Stimulated activated naive CD8-positive, alpha-beta T cell treated with anti-CD3 and anti-CD28 coated beads, Interleukin-15, amount 100 ng/mL, for 72 hours (primary cell): Measurements from ENCODE around the gene VSTM2L.
A peak's percentile ranks its signal among the peaks of the same experiment; 100 is the strongest.

ENCODE experiments used
- ATAC-seq: fragments of 150-1000 bp; cut with Tn5 transposase; 2 replicates; pipeline ENCODE4 v1.10.0; 2021; ENCODE audit warnings: mild to moderate bottlenecking, moderate library complexity
- DNase-seq, 2 donors: peaks; one replicate each; pipeline ENCODE4 v3.0.0; 2021 to 2022
- H3K27ac Mint-ChIP-seq, 2 donors: one replicate each; pipeline ENCODE4 v1.8.0; 2022; ENCODE audit warnings: mild to moderate bottlenecking in 2 of 2, mixed read lengths in 2 of 2, moderate library complexity in 2 of 2
- H3K27me3 Mint-ChIP-seq: one replicate; pipeline ENCODE4 v1.8.0; 2022; ENCODE audit warnings: mixed read lengths
- H3K4me1 Mint-ChIP-seq: one replicate; pipeline ENCODE4 v1.8.0; 2022; ENCODE audit warnings: mild to moderate bottlenecking, mixed read lengths
- H3K4me3 Mint-ChIP-seq, 2 donors: one replicate each; pipeline ENCODE4 v1.8.0; 2022; ENCODE audit warnings: mild to moderate bottlenecking in 2 of 2, mixed read lengths in 2 of 2, moderate library complexity in 1 of 2
- H3K9me3 Mint-ChIP-seq, 2 donors: one replicate each; pipeline ENCODE4 v1.8.0; 2022; ENCODE audit warnings: mixed read lengths in 2 of 2

Gene VSTM2L

GRCh38 chr20:37933786-37934633 is 31.1 kb downstream of the VSTM2L start:
- DNase-seq, result no peak
- peaks cover 31% of the 10 kb centered on the region for H3K27me3 Mint-ChIP-seq
- H3K27ac Mint-ChIP-seq, result no peak overlapping the region
- no peak overlapping the region for H3K4me3 Mint-ChIP-seq
- no peak for ATAC-seq
- no peaks in the 10 kb centered on the region for H3K4me1 Mint-ChIP-seq
- no peaks in the 10 kb centered on the region for H3K9me3 Mint-ChIP-seq

DNA sequence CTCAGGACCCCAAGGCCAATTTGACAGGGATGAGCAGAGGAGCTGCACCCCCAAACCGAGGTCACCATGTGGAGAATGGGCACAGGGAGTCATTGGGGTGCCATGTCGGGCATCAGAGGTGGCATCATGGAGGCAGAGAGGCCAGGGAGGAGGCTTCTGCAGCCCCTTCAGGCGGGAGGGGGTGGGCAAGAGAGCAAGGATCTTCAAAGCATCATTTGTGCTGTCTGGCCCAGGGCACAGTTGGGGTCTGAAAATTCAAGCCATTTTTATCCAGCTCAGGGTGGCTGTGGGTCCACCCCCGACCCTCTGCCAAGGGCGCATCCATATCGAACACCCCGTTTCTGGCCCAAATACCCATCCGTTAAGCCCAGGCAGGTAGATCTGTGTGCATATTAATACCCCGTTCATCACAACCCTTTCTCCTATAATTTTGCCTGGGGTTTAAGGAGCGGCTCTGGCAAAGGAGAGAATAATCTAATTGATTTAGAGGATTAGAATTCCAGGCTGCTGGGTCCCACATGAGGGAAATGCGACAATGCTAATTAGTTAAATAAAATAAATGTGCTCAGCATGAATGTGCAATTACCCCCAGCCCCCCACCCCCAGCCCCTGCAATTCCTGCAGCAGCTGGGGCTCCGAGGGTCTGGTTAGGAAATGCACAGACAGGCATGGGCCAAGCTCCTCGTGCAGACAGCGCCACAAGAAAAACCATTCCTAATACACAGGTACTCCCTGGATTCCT is 31.9 kb downstream of the VSTM2L start:
- Mint-ChIP-seq H3K4me1 (no peaks in the 10 kb centered on the region), H3K4me3 (no peak overlapping the region), H3K27ac (no peak overlapping the region), H3K27me3 (peaks cover 23% of the 10 kb centered on the region), H3K9me3 (no peaks in the 10 kb centered on the region)
- DNase-seq (no peak), ATAC-seq (no peak)

DNA sequence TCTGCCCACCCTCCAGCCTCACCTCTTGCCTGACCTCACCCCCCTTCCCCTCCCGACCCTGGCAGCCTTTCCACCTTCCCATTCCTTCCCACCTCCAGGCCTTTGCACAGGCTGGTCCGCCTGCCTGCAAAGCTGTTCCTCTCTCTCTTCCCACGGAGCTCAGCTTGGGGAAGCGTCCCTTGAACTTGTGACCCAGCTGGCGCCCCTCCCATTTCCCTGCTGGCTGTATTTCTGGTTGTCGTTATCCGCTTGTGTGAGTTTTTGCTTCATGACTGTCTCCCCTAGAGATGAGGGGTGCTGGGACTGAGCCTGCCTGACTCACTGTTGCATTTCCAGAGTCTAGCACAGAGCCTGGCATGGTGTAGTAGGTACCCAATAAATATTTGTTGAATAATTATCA is 32.5 kb downstream of the VSTM2L start:
- no peak for ATAC-seq
- Mint-ChIP-seq H3K4me3 (no peak overlapping the region), H3K4me1 (no peaks in the 10 kb centered on the region), H3K27ac (peak overlapping the region in 1 of 2 donors; percentile 82), H3K27me3 (peaks cover 19% of the 10 kb centered on the region), H3K9me3 (no peaks in the 10 kb centered on the region)
- DNase-seq, result no peak

DNA sequence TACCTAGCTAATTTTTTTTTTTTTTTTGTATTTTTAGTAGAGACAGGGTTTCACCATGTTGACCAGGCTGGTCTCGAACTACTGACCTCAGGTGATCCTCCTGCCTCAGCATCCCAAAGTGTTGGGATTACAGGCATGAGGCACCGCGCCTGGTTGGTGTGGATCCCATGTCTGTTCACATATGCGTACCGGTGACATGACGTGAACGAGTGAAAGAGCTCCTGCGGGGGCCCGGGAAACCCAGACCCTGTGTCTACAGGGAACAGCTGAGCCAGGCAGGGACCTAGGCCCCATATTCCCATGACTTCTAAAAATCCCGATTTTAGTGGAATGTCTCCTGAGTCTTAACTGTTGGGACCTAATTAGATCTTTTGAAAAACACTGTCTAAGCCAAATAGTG is 33.1 kb downstream of the VSTM2L start:
- H3K4me3 Mint-ChIP-seq, result no peak overlapping the region
- no peak overlapping the region for H3K27ac Mint-ChIP-seq
- ATAC-seq (no peak), DNase-seq (no peak)
- no peaks in the 10 kb centered on the region for H3K9me3 Mint-ChIP-seq
- no peaks in the 10 kb centered on the region for H3K4me1 Mint-ChIP-seq
- H3K27me3 Mint-ChIP-seq, result peaks cover 14% of the 10 kb centered on the region

DNA sequence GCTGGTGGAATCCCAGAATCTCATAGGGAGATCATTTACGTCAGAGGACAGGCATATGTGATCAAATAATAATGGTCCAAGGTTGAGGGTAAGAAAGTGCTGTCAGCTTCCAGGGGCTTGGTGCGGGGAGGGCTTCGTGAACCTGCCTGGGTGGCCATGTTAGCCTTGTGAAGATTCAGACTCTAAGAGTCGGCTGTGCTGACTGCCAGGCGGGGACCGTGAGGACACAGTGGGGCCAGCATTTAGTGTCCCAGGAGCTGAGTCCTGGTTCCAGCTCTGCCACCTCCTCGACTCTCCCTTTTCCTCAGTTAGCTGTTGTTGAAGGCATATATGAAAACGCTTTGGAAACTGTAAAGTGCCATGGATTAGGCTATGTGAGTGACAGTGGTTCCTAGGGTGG is 33.5 kb downstream of the VSTM2L start:
- no peak overlapping the region for H3K4me3 Mint-ChIP-seq
- peaks cover 13% of the 10 kb centered on the region for H3K27me3 Mint-ChIP-seq
- no peaks in the 10 kb centered on the region for H3K4me1 Mint-ChIP-seq
- H3K9me3 Mint-ChIP-seq, result no peaks in the 10 kb centered on the region
- no peak for DNase-seq
- ATAC-seq, result no peak
- H3K27ac Mint-ChIP-seq, result no peak overlapping the region

DNA sequence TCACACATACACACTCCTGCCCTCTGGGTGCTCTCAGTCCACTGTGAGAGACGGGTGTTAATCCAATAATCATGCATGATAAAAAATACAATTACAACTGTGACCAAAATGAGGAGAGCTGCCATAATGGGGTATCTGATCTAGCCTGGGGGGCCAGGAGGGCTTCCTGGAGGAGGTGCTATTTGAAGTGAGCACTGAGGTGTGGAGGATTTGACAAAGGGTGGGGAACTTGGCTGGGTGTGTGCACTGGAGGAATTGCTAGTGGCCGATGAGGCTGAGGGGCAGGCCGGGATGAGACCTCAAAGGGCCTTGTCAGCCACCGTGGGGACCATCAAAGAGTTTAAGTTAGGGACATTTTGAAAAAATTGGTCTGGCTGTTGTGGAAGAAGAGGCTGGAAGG is 34.8 kb downstream of the VSTM2L start:
- H3K9me3 Mint-ChIP-seq, result no peaks in the 10 kb centered on the region
- no peak overlapping the region for H3K4me3 Mint-ChIP-seq
- ATAC-seq (no peak), DNase-seq (no peak)
- peak overlapping the region; percentile 20 to 30 for H3K27ac Mint-ChIP-seq
- H3K27me3 Mint-ChIP-seq, result peaks cover 8% of the 10 kb centered on the region
- no peaks in the 10 kb centered on the region for H3K4me1 Mint-ChIP-seq

DNA sequence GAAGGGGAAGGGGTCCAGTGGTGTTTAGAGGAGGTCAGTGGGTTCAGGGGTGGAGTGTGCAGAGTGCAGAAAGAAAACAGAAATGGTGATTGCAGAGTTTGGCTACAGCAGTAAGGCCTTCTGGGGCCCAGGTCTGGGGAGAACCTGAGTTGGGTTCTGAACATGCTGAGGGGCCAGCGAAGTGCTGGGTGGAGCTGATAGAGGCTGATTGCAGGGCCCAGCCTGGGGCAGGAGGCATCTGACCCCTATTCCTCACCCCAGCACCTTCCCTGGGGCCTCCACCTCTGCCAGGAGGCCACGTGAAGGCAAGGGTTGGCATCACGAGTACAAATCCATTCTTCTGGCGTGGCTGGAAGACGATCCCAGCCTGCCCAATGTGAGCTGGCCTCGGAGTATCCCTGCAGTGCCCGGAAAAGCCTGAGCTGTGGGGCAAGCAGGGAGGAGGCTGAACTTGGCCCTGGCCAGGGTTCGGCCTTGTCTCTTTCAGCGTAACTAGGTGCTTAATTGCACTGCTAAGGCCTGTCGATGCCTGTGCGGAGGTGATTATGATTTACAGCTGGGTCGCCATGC is 35.3 kb downstream of the VSTM2L start:
- ATAC-seq (no peak), DNase-seq (no peak)
- Mint-ChIP-seq H3K9me3 (no peaks in the 10 kb centered on the region), H3K4me3 (no peak overlapping the region), H3K27ac (peak overlapping the region in 1 of 2 donors; percentile 75), H3K27me3 (peaks cover 8% of the 10 kb centered on the region), H3K4me1 (no peaks in the 10 kb centered on the region)

DNA sequence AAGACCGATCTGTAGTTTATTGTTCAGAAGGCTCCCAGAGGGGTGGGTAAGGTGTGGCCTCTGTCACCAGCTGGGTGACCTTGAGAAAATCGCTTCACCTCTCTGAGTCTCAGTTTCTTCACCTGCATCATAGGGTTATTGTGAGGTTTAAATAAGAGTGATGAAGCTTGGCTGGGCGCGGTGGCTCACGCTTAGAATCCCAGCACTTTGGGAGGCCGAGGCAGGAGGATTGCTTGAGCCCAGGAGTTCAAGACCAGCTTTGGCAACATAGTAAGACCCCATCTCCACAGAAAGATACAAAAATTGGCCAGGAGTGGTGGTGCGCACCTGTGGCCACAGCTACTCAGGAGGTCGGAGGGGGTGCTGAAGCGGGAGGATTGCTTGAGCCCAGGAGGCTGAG is 36.0 kb downstream of the VSTM2L start:
- no peaks in the 10 kb centered on the region for H3K9me3 Mint-ChIP-seq
- no peak overlapping the region for H3K4me3 Mint-ChIP-seq
- DNase-seq, result no peak
- H3K4me1 Mint-ChIP-seq, result no peaks in the 10 kb centered on the region
- peak overlapping the region in 1 of 2 donors; percentile 75 for H3K27ac Mint-ChIP-seq
- no peak for ATAC-seq
- H3K27me3 Mint-ChIP-seq, result peaks cover 5% of the 10 kb centered on the region

DNA sequence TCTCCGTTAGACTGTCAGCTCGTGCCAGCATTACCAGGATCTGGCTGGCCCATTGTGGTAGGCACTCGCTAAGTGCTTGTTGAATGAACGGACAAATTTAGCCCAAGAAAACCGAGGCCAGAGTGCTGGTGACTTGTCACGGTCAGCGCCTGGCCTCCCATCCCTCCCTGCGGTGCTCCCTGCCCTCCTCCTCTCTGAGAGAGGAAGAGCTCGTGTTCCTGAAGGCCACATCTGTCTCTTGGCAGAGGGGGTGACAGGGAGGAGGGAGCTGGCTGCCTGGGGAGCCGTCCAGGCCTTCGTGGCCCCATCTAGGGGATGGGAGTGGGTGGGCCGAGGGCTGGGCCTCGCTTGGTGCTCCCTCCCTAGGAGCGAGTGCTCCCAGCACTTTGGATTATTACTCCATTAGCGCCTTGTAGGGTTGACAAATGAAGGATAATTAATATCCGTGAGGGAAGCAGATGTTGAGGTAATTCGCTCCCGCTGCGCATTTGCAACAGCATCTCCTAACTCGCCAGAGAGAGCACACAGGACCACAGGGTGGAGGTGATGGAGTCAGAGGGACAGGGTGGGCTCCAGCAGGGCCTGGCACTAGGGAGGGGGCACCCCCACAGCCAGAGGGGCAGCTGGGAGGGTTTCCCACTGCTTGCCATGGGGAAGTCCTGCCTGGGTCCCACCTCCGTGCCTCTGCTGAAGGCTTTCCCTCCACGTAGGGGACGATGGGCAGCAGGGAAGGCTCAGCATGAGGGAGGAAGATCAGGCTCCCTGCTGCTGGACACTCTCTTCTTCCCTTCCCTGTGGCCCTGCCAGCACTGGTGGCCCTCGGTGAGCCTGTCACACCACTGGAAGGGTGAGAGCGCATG is 37.0 kb downstream of the VSTM2L start:
- no peaks in the 10 kb centered on the region for H3K9me3 Mint-ChIP-seq
- H3K27me3 Mint-ChIP-seq, result no peaks in the 10 kb centered on the region
- DNase-seq (no peak), ATAC-seq (no peak)
- H3K27ac Mint-ChIP-seq, result no peak overlapping the region
- no peaks in the 10 kb centered on the region for H3K4me1 Mint-ChIP-seq
- H3K4me3 Mint-ChIP-seq, result no peak overlapping the region

DNA sequence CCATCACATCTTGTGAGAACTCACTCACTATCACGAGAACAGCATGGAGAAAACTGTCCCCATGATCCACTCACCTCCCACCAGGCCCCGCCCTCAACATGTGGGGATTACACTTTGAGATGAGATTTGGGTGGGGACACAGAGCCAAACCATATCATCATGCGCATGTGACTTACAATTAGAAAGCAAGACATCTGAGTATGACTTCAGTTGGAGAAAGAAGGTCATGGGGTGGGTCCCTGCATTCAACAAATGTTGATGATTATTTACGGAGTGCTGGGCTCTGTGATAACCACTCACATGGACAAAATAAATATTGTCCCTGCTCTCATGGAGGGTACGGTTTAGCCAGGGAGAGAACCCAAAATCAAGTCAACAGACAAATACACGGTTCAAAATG is 37.9 kb downstream of the VSTM2L start:
- Mint-ChIP-seq H3K4me3 (no peak overlapping the region), H3K4me1 (no peaks in the 10 kb centered on the region)

DNA sequence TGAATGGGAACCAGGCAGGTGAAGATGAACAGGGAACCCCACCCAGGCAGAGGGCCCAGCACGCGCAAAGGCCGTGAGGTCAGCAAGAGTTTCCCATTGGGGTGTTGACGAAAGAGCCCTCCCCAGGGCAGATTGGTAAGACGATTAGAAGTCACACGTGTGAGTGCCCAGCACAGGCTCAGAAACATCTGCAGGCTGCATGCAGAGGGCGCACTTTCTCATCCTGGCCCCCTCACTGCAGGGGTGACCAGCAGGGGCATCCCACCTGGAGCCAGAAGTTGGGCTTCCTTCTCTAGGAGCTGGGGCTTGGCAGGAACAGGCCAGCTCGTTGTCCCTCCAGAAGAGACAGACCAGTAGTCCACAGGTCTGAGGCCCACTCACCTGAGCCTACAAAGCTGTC is 38.4 kb downstream of the VSTM2L start:
- Mint-ChIP-seq H3K4me1 (no peaks in the 10 kb centered on the region), H3K27ac (no peak overlapping the region), H3K4me3 (no peak overlapping the region), H3K9me3 (no peaks in the 10 kb centered on the region), H3K27me3 (no peaks in the 10 kb centered on the region)
- no peak for ATAC-seq
- no peak for DNase-seq

More for the DNA sequence above, 37.9 kb downstream of the VSTM2L start:
- ATAC-seq (no peak), DNase-seq (no peak)
- no peaks in the 10 kb centered on the region for H3K27me3 Mint-ChIP-seq
- no peaks in the 10 kb centered on the region for H3K9me3 Mint-ChIP-seq
- H3K27ac Mint-ChIP-seq, result no peak overlapping the region

- Mint-ChIP-seq H3K9me3 (no peaks in the 10 kb centered on the region), H3K27me3 (no peaks in the 10 kb centered on the region), H3K27ac (no peak overlapping the region), H3K4me3 (no peak overlapping the region), H3K4me1 (no peaks in the 10 kb centered on the region)
- DNase-seq, result no peak
- ATAC-seq, result no peak
Measured at GRCh38 chr20:37941992-37942391, 39.1 kb downstream of the VSTM2L start.

GRCh38 chr20:37943033-37943432 is 40.1 kb downstream of the VSTM2L start:
- ATAC-seq, result no peak
- no peak overlapping the region for H3K27ac Mint-ChIP-seq
- no peak overlapping the region for H3K4me3 Mint-ChIP-seq
- peaks cover 0 to 4% of the 10 kb centered on the region in 2 donors for H3K9me3 Mint-ChIP-seq
- H3K27me3 Mint-ChIP-seq, result no peaks in the 10 kb centered on the region
- H3K4me1 Mint-ChIP-seq, result no peaks in the 10 kb centered on the region
- DNase-seq, result no peak

GRCh38 chr20:37943501-37944455 is 40.9 kb downstream of the VSTM2L start:
- ATAC-seq (no peak), DNase-seq (no peak)
- H3K27me3 Mint-ChIP-seq, result no peaks in the 10 kb centered on the region
- peaks cover 0 to 7% of the 10 kb centered on the region in 2 donors for H3K9me3 Mint-ChIP-seq
- H3K4me3 Mint-ChIP-seq, result no peak overlapping the region
- H3K4me1 Mint-ChIP-seq, result no peaks in the 10 kb centered on the region
- no peak overlapping the region for H3K27ac Mint-ChIP-seq
